Transverse colon (tissue), 4 donors: ENCODE data around the gene BTD. TPM values are rescaled to one million over a fixed set of nuclear protein-coding genes. Genes with fewer than 3 reads are reported as not detected.
"Not testable (repeated sequence)": the region's sequence is repeated elsewhere in the genome, so short reads cannot be mapped to it uniquely, and the experiment has no call there.

Experiments
- DNase-seq: peaks from one replicate; pipeline ENCODE4 v3.0.0-alpha.2; 2019
- H3K27ac ChIP-seq, 4 donors: fragments of 200-600 bp; sonication (generic); 2 replicates each; pipeline ENCODE4 v1.5.1; 2016 to 2018; ENCODE audit warnings: inconsistent platforms in 4 of 4
- H3K27me3 ChIP-seq: fragments of 200-600 bp; sonication (generic); 2 replicates; pipeline ENCODE4 v1.5.1; 2017; ENCODE audit warnings: inconsistent platforms
- H3K36me3 ChIP-seq, 4 donors: fragments of 200-600 bp; sonication (generic); 2 replicates each; pipeline ENCODE4 v1.5.1; 2017 to 2019; ENCODE audit warnings: inconsistent platforms in 4 of 4
- H3K4me1 ChIP-seq, 4 donors: fragments of 200-600 bp; sonication (generic); 2 replicates each; pipeline ENCODE4 v1.5.1; 2017 to 2020; ENCODE audit warnings: inconsistent platforms in 4 of 4
- H3K4me3 ChIP-seq, 4 donors: fragments of 200-600 bp; sonication (generic); 1 replicate in 1 of 4; 2 replicates in 3 of 4; pipeline versions ENCODE4 v1.5.1 to v1.6.1; 2017 to 2019; ENCODE audit warnings: inconsistent platforms in 4 of 4
- H3K9me3 ChIP-seq, 2 donors: fragments of 200-600 bp; sonication (generic); 2 replicates each; pipeline ENCODE4 v1.5.1; 2017 to 2019; ENCODE audit warnings: inconsistent platforms in 2 of 2
- EP300 ChIP-seq: sonication (generic); formaldehyde crosslinking; IDR thresholded peaks from one replicate; pipeline ENCODE4 v1.6.1; 2017; ENCODE audit warnings: antibody characterized with exemption, low read depth
- POLR2A ChIP-seq: fragments of 450-650 bp; IDR thresholded peaks from one replicate; pipeline ENCODE4 v1.6.1; 2016; ENCODE audit warnings: antibody characterized with exemption, mild to moderate bottlenecking, moderate library complexity
- POLR2AphosphoS5 ChIP-seq, 3 donors: sonication (generic); formaldehyde crosslinking; IDR thresholded peaks; one replicate each; pipeline ENCODE4 v1.6.1; 2016; ENCODE audit warnings: antibody characterized with exemption in 3 of 3
- WGBS, 2 donors: methylation state at CpG; one replicate each; pipeline ENCODE4 v1.1.5; 2018; ENCODE audit warnings: low coverage in 1 of 2; 5-methylcytosine and 5-hydroxymethylcytosine counted together
- in situ Hi-C, 4 donors: fragments of 200-750 bp; cut with MboI; loops; one replicate each; pipeline versions ENCODE4 v1.15.0 to v1.15.1; 2017; ENCODE audit warnings: low sequenced_read_pairs in 3 of 4, low pct_ligation_motif_present in 1 of 4, low pct_unique_long_range_greater_than_20kb in 1 of 4
- intact Hi-C: fragments of 100-400 bp; cut with DNase I; formaldehyde crosslinking; loops from one replicate; pipeline ENCODE4 v1.15.1; 2023; ENCODE audit warnings: low total_unique reads
- total RNA-seq, 4 donors: library from RNA; depleted of rRNA; stranded (reverse); fragments of >200 nt; gene quantifications; one replicate each; pipeline ENCODE4 v1.1.0, GENCODE V29; 2016
- TF ChIP-seq, protein P1 (sequence below), 5 experiments: fragments of 200-600 bp in 3 of 5; fragments of 450-650 bp in 2 of 5; sonication (generic) in 3 of 5; IDR thresholded peaks; 1 replicate in 2 of 5; 2 replicates in 3 of 5; pipeline ENCODE4 v1.5.1; 2016 to 2017; ENCODE audit warnings: antibody characterized with exemption in 5 of 5, inconsistent platforms in 3 of 5, mild to moderate bottlenecking in 2 of 5, moderate library complexity in 1 of 5

BTD gene
- total RNA-seq, 4 donors from 2014 or later = 21.3 to 49.6 (median 36.3) TPM

GRCh38 chr3:15614958-15615357 is 13.4 kb downstream of the BTD start:
- in situ Hi-C loops = no loop called here

DNA sequence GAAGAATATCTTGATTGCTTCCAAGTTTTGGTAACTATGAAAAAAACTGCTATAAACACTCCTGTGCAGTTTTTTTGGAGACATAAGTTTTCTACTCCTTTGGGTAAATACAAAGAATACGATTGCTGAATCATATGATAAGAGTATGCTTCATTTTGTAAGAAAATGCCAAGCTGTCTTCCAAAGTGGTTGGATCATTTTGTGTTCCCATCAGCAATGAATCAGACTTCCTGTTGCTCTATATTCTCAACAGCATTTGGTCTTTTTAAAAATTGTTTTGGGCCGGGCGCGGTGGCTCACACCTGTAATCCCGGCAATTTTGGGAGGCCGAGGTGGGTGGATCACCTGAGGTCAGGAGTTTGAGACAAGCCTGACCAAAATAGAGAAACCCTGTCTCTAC is 14.5 kb downstream of the BTD start:
- DNase-seq = no peak
- H3K27ac ChIP-seq = no peak overlapping the region
- peaks cover 0 to 5% (median 0%) of the 10 kb centered on the region in 4 donors for H3K36me3 ChIP-seq
- H3K4me1 ChIP-seq = peaks cover 0 to 19% (median 7%) of the 10 kb centered on the region in 4 donors
- TF ChIP-seq, protein P1, sequence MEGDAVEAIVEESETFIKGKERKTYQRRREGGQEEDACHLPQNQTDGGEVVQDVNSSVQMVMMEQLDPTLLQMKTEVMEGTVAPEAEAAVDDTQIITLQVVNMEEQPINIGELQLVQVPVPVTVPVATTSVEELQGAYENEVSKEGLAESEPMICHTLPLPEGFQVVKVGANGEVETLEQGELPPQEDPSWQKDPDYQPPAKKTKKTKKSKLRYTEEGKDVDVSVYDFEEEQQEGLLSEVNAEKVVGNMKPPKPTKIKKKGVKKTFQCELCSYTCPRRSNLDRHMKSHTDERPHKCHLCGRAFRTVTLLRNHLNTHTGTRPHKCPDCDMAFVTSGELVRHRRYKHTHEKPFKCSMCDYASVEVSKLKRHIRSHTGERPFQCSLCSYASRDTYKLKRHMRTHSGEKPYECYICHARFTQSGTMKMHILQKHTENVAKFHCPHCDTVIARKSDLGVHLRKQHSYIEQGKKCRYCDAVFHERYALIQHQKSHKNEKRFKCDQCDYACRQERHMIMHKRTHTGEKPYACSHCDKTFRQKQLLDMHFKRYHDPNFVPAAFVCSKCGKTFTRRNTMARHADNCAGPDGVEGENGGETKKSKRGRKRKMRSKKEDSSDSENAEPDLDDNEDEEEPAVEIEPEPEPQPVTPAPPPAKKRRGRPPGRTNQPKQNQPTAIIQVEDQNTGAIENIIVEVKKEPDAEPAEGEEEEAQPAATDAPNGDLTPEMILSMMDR (IDR thresholded peaks at IDR 0.05) = no peak
- peaks cover 14 to 16% of the 10 kb centered on the region in 2 donors for H3K9me3 ChIP-seq
- no peaks in the 10 kb centered on the region for H3K27me3 ChIP-seq
- H3K4me3 ChIP-seq = no peak overlapping the region
- intact Hi-C loops (no loop called here), in situ Hi-C loops (no loop called here)
- WGBS, 2 donors = 94 to 97% methylated on average over 6 of the region's 6 CpGs

More at GRCh38 chr3:15614958-15615357, 13.4 kb downstream of the BTD start:
- Histone ChIP-seq H3K9me3 (peaks cover 7 to 8% of the 10 kb centered on the region in 2 donors), H3K27me3 (no peaks in the 10 kb centered on the region), H3K36me3 (peaks cover 0 to 5% (median 0%) of the 10 kb centered on the region in 4 donors), H3K4me1 (peaks cover 0 to 28% (median 7%) of the 10 kb centered on the region in 4 donors), H3K27ac (no peak overlapping the region), H3K4me3 (no peak overlapping the region)
- no peak for DNase-seq
- intact Hi-C loops = no loop called here
- 90 to 100% methylated on average over 1 of the region's 1 CpG for WGBS, 2 donors
- no peak for TF ChIP-seq POLR2A
- no peak for TF ChIP-seq POLR2AphosphoS5 (IDR thresholded peaks at IDR 0.05)
- TF ChIP-seq, protein P1 (IDR thresholded peaks at IDR 0.05) = no peak
- no peak for TF ChIP-seq EP300

DNA sequence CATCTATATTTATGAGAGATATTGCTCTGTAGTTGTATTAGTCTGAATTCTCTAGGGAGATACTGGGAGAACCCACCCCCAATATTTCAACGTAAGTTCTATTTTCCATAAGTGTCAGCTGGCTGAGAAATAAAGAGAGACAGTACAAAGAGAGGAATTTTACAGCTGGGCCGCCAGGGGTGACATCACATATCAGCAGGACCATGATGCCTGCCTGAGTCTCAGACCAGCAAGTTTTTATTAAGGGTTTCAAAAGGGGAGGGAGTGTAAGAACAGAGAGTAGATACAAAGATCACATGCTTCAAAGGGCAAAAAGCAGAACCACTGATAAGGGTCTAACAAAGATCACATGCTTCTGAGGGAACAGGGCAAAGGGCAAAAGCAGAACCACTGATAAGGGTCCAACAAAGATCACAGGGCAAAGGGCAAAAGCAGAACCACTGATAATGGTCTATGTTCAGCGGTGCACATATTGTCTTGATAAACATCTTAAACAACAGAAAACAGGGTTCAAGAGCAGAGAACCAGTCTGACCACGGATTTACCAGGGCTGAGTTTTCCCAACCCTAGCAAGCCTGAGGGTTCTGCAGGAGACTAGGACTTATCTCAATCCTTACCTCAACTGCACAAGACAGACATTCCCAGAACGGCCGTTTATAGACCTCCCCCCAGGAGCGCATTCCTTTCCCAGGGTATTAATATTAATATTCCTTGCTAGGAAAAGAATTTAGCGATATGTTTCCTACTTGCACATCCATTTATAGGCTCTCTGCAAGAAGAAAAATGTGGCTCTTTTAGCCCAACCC is 18.3 kb downstream of the BTD start:
- intact Hi-C loops, H3K27me3 ChIP-seq, DNase-seq, in situ Hi-C loops, H3K4me1 ChIP-seq, H3K27ac ChIP-seq, H3K36me3 ChIP-seq, H3K4me3 ChIP-seq: not testable (repeated sequence)
- peaks cover 14 to 16% of the 10 kb centered on the region in 2 donors for H3K9me3 ChIP-seq
- WGBS, 2 donors = 93% methylated on average over 7 to 8 of the region's 8 CpGs

DNA sequence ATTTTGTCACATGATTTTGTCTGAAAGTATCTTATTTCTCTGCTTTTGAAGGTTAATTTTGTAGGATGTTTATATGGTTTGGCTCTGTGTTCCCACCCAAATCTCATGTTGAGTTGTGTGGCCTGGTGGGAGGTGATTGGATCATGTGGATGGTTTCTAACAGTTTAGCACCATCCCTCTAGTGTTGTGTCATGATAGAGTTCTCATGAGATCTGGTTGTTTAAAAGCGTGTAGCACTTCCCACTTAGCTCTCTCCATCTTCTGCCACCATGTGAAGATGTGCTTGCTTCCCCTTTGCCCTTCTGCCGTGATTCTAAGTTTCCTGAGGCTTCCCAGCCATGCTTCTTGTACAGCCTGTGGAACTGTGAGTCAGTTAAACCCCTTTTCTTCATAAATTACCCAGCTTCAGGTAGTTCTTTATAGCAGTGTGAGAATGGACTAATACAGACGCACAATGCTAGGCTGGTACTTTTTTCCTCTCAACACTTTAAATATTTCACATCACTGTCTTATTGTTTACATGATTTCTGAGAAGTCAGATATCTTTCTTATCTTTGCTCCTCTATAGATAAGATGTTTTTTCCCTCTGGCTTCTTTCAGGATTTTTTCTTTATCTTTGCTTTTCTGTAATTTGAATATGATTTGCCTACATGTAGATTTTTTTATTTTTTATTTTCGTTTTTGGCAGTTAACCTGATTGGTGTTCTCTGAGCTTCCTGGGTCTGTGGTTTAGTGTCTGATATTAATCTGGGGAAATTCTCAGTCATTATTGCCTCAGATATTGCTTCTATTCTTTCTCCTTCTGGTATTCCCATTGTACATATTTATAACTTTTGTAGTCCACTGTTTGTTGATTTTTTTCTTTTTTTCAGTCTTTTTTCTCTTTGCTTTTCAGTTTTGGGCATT is 22.2 kb downstream of the BTD start:
- peaks cover 0 to 5% (median 0%) of the 10 kb centered on the region in 4 donors for H3K36me3 ChIP-seq
- no peaks in the 10 kb centered on the region for H3K27me3 ChIP-seq
- no peaks in the 10 kb centered on the region for H3K4me1 ChIP-seq
- no peak overlapping the region for H3K4me3 ChIP-seq
- intact Hi-C loops = no loop called here
- 51 to 71% methylated on average over 2 to 4 of the region's 4 CpGs for WGBS, 2 donors
- peaks cover 14 to 16% of the 10 kb centered on the region in 2 donors for H3K9me3 ChIP-seq
- no peak for DNase-seq
- no peak for TF ChIP-seq POLR2AphosphoS5 (IDR thresholded peaks at IDR 0.05)
- TF ChIP-seq EP300 = no peak
- TF ChIP-seq POLR2A = no peak
- TF ChIP-seq, protein P1 (IDR thresholded peaks at IDR 0.05) = no peak
- in situ Hi-C loops = no loop called here
- no peak overlapping the region for H3K27ac ChIP-seq
